CD4-positive, alpha-beta T cell treated with Interleukin-6 for 4 hours (primary cell): ENCODE data around the gene OR10A5.
"Not testable (repeated sequence)": the region's sequence is repeated elsewhere in the genome, so short reads cannot be mapped to it uniquely, and the experiment has no call there.

Source experiments
- DNase-seq: peaks from one replicate; pipeline ENCODE4 v3.0.0-alpha.2; 2020; ENCODE audit warnings: mixed read lengths

The OR10A5 gene

GRCh38 chr11:6845383-6845782 is at the start of gene OR10A5:
OR10A5 (plus strand) TSS chr11:6845683; CDS start chr11:6845683, 0 bp downstream.
- DNase-seq: no peak

- no peak for DNase-seq
Measured at GRCh38 chr11:6799402-6799801, 46.1 kb upstream of the OR10A5 start, which contains the start of gene OR6A2. OR6A2 (minus strand) TSS chr11:6799689; CDS start chr11:6795708, 3,981 bp downstream.

- not testable (repeated sequence) for DNase-seq
Measured at GRCh38 chr11:6801075-6801474, 44.4 kb upstream of the OR10A5 start.

- DNase-seq: peak; percentile 28
Measured at GRCh38 chr11:6812390-6813005, 33.0 kb upstream of the OR10A5 start.

- no peak for DNase-seq
Measured at GRCh38 chr11:6813656-6814055, 31.8 kb upstream of the OR10A5 start.

- no peak for DNase-seq
Measured at GRCh38 chr11:6817694-6818093, 27.8 kb upstream of the OR10A5 start.

GRCh38 chr11:6818967-6819366 is 26.5 kb upstream of the OR10A5 start:
- DNase-seq: no peak

- no peak for DNase-seq
Measured at GRCh38 chr11:6824136-6824823, 21.2 kb upstream of the OR10A5 start.

- DNase-seq: no peak
Measured at GRCh38 chr11:6825231-6825744, 20.2 kb upstream of the OR10A5 start.

- DNase-seq: no peak
Measured at GRCh38 chr11:6828103-6828502, 17.4 kb upstream of the OR10A5 start.

GRCh38 chr11:6833356-6833755 is 12.1 kb upstream of the OR10A5 start:
- no peak for DNase-seq

- DNase-seq: no peak
Measured at GRCh38 chr11:6834021-6834420, 11.5 kb upstream of the OR10A5 start.

- no peak for DNase-seq
Measured at GRCh38 chr11:6841694-6842093, 3.8 kb upstream of the OR10A5 start.

- DNase-seq: no peak
Measured at GRCh38 chr11:6843670-6844069, 1.8 kb upstream of the OR10A5 start.

GRCh38 chr11:6844356-6844755 is 1.1 kb upstream of the OR10A5 start:
- no peak for DNase-seq

GRCh38 chr11:6850526-6850925 is 5.0 kb downstream of the OR10A5 start:
- no peak for DNase-seq

- DNase-seq: not testable (repeated sequence)
Measured at GRCh38 chr11:6854801-6855200, 9.3 kb downstream of the OR10A5 start.

- no peak for DNase-seq
Measured at GRCh38 chr11:6855971-6856541, 10.6 kb downstream of the OR10A5 start.

GRCh38 chr11:6856871-6857270 is 11.4 kb downstream of the OR10A5 start:
- no peak for DNase-seq

- no peak for DNase-seq
Measured at GRCh38 chr11:6862961-6863360, 17.5 kb downstream of the OR10A5 start, which contains the start of gene OR10A2. OR10A2 (plus strand) TSS chr11:6863057; CDS start chr11:6869755, 6,698 bp downstream.

GRCh38 chr11:6864438-6864837 is 19.0 kb downstream of the OR10A5 start:
- DNase-seq: no peak

GRCh38 chr11:6871278-6871677 is 25.8 kb downstream of the OR10A5 start:
- no peak for DNase-seq

GRCh38 chr11:6875761-6876160 is 30.3 kb downstream of the OR10A5 start:
- no peak for DNase-seq

- DNase-seq: no peak
Measured at GRCh38 chr11:6876325-6876724, 30.8 kb downstream of the OR10A5 start, which contains the start of gene OR10A4. OR10A4 (plus strand) TSS chr11:6876625; CDS start chr11:6876648, 23 bp downstream.
